CD14-positive monocyte (primary cell): Measurements from ENCODE around the gene SDR39U1. TPM values are rescaled to one million over a fixed set of nuclear protein-coding genes. Genes with fewer than 3 reads are reported as not detected.

Experiments
- DNase-seq, 3 donors: peaks; one replicate each; pipeline ENCODE4 v3.0.0-alpha.2; 2011 to 2022
- H2AFZ ChIP-seq: 2 replicates; pipeline ENCODE4 v1.6.0; 2012; ENCODE audit warnings: mild to moderate bottlenecking, low read depth, low read length, inconsistent platforms; ENCODE audit not compliant: insufficient read depth, poor library complexity, severe bottlenecking
- H3K27ac ChIP-seq, 2 donors: 1 replicate in 1 of 2; 2 replicates in 1 of 2; pipeline ENCODE4 v1.5.1; 2012 to 2013; ENCODE audit warnings: low read length in 2 of 2, control low read depth in 1 of 2, inconsistent platforms in 1 of 2, low read depth in 1 of 2, mild to moderate bottlenecking in 1 of 2
- H3K27me3 ChIP-seq, 2 donors: one replicate each; pipeline versions ENCODE4 v1.6.0 to v1.6.1; 2011 to 2013; ENCODE audit warnings: low read length in 2 of 2; ENCODE audit not compliant: control insufficient read depth in 2 of 2, insufficient read depth in 2 of 2
- H3K36me3 ChIP-seq, 2 donors: replicated peaks in 1 of 2; 1 replicate in 1 of 2; 2 replicates in 1 of 2; pipeline versions ENCODE4 v1.5.1 to v1.6.1; 2012 to 2013; ENCODE audit warnings: low read length in 2 of 2, control low read depth in 1 of 2, inconsistent platforms in 1 of 2, mild to moderate bottlenecking in 1 of 2; ENCODE audit not compliant: insufficient read depth in 2 of 2, control insufficient read depth in 1 of 2
- H3K4me1 ChIP-seq, 2 donors: 1 replicate in 1 of 2; 2 replicates in 1 of 2; pipeline versions ENCODE4 v1.5.1 to v1.6.1; 2012 to 2013; ENCODE audit warnings: low read length in 2 of 2, control low read depth in 1 of 2, inconsistent platforms in 1 of 2, mild to moderate bottlenecking in 1 of 2, moderate library complexity in 1 of 2; ENCODE audit not compliant: insufficient read depth in 2 of 2, control insufficient read depth in 1 of 2
- H3K4me2 ChIP-seq: replicated peaks from 2 replicates; pipeline ENCODE3; 2012; ENCODE audit warnings: low read length, moderate library complexity, mild to moderate bottlenecking; ENCODE audit not compliant: poor library complexity, severe bottlenecking; ENCODE audit errors: extremely low read depth
- H3K4me3 ChIP-seq, 3 experiments: fragments of 200-600 bp in 1 of 3; sonication (generic) in 1 of 3; replicated peaks in 1 of 3; 1 replicate in 2 of 3; 2 replicates in 1 of 3; pipeline ENCODE4 v1.5.1; 2011 to 2013; ENCODE audit warnings: low read length in 3 of 3, mild to moderate bottlenecking in 3 of 3, control low read depth in 2 of 3, low read depth in 2 of 3, inconsistent platforms in 1 of 3, moderate library complexity in 1 of 3
- H3K79me2 ChIP-seq: 2 replicates; pipeline ENCODE4 v1.6.0; 2012; ENCODE audit warnings: mild to moderate bottlenecking, control low read depth, inconsistent platforms, low read length, moderate library complexity; ENCODE audit not compliant: insufficient read depth
- H3K9ac ChIP-seq: 2 replicates; pipeline ENCODE4 v1.6.0; 2017; ENCODE audit warnings: low read length, mild to moderate bottlenecking; ENCODE audit not compliant: insufficient read depth, poor library complexity, severe bottlenecking
- H3K9me3 ChIP-seq, 2 donors: replicated peaks in 1 of 2; 1 replicate in 1 of 2; 2 replicates in 1 of 2; pipeline versions ENCODE4 v1.5.1 to v1.6.1; 2012 to 2013; ENCODE audit warnings: low read length in 2 of 2, control low read depth in 1 of 2; ENCODE audit not compliant: control insufficient read depth in 1 of 2, insufficient read depth in 1 of 2
- H4K20me1 ChIP-seq: 2 replicates; pipeline ENCODE4 v1.6.0; 2012; ENCODE audit warnings: mild to moderate bottlenecking, low read length, control low read depth, moderate library complexity; ENCODE audit not compliant: insufficient read depth
- H3K27ac Mint-ChIP-seq, 7 donors: one replicate each; pipeline ENCODE4 v1.8.0; 2020; ENCODE audit warnings: mild to moderate bottlenecking in 7 of 7, mixed read lengths in 7 of 7, moderate library complexity in 6 of 7, inconsistent platforms in 2 of 7
- H3K27me3 Mint-ChIP-seq, 3 donors: one replicate each; pipeline ENCODE4 v1.8.0; 2021 to 2022; ENCODE audit warnings: low read depth in 3 of 3, mild to moderate bottlenecking in 3 of 3, mixed read lengths in 3 of 3, moderate library complexity in 3 of 3, inconsistent platforms in 1 of 3
- H3K36me3 Mint-ChIP-seq, 2 donors: one replicate each; pipeline ENCODE4 v1.8.0; 2020; ENCODE audit warnings: mixed read lengths in 2 of 2, inconsistent platforms in 1 of 2, mild to moderate bottlenecking in 1 of 2
- H3K4me1 Mint-ChIP-seq: one replicate; pipeline ENCODE4 v1.8.0; 2020; ENCODE audit warnings: mild to moderate bottlenecking, mixed read lengths
- H3K4me3 Mint-ChIP-seq, 2 donors: one replicate each; pipeline ENCODE4 v1.8.0; 2020; ENCODE audit warnings: mild to moderate bottlenecking in 2 of 2, mixed read lengths in 2 of 2, moderate library complexity in 1 of 2
- H3K9me3 Mint-ChIP-seq, 7 donors: one replicate each; pipeline ENCODE4 v1.8.0; 2020 to 2022; ENCODE audit warnings: mixed read lengths in 7 of 7, mild to moderate bottlenecking in 6 of 7, moderate library complexity in 6 of 7, inconsistent platforms in 2 of 7
- CTCF ChIP-seq: fragments of 200-600 bp; IDR thresholded peaks from one replicate; pipeline ENCODE4 v1.8.0; 2022; ENCODE audit warnings: antibody characterized with exemption, mild to moderate bottlenecking
- WGBS: methylation state at CpG from one replicate; pipeline ENCODE4 v1.1.5; 2013; ENCODE audit warnings: missing lambda C conversion rate; ENCODE audit not compliant: insufficient coverage; 5-methylcytosine and 5-hydroxymethylcytosine counted together
- intact Hi-C, 2 donors: fragments of 100-400 bp; cut with micrococcal nuclease; formaldehyde crosslinking; loops; one replicate each; pipeline versions ENCODE4 v1.15.0 to v1.15.1; 2023
- polyA plus RNA-seq, 3 donors: library from polyadenylated mRNA; depleted of rRNA in 1 of 3; unstranded in 2 of 3; stranded (reverse) in 1 of 3; fragments of 300-500 nt in 2 of 3; fragments of >200 nt in 1 of 3; fragmentation: Illumina TruSeq in 2 of 3; gene quantifications; 1 replicate in 2 of 3; 2 replicates in 1 of 3; pipeline ENCODE4 v1.2.3, GENCODE V29; 2012 to 2021

SDR39U1 gene
- polyA plus RNA-seq, 3 donors, result 37.3 to 110 (median 39.2) TPM

GRCh38 chr14:24463884-24464785, 21.6 kb upstream of the SDR39U1 start:
- WGBS, result 100% methylated on average over 1 of the region's 4 CpGs

More at GRCh38 chr14:24463884-24464785, 21.6 kb upstream of the SDR39U1 start:
- no peaks in the 10 kb centered on the region for H3K27me3 ChIP-seq
- no peak overlapping the region for H3K27ac Mint-ChIP-seq
- H3K79me2 ChIP-seq, result no peaks in the 10 kb centered on the region
- H3K27me3 Mint-ChIP-seq, result peaks cover 0 to 4% (median 0%) of the 10 kb centered on the region in 3 donors
- H3K4me1 Mint-ChIP-seq, result no peaks in the 10 kb centered on the region
- no peak overlapping the region for H3K4me2 ChIP-seq
- H3K9ac ChIP-seq, result no peak overlapping the region
- DNase-seq, result no peak
- H3K36me3 Mint-ChIP-seq, result no peaks in the 10 kb centered on the region
- no peak overlapping the region for H3K4me3 Mint-ChIP-seq
- peaks cover 0 to 5% (median 0%) of the 10 kb centered on the region in 7 donors for H3K9me3 Mint-ChIP-seq
- H3K27ac ChIP-seq, result no peak overlapping the region
- H3K4me1 ChIP-seq, result no peaks in the 10 kb centered on the region
- H2AFZ ChIP-seq, result no peak overlapping the region
- no peak overlapping the region for H3K4me3 ChIP-seq
- intact Hi-C loops, result no loop called here
- H3K36me3 ChIP-seq, result no peaks in the 10 kb centered on the region
- no peaks in the 10 kb centered on the region for H3K9me3 ChIP-seq
- TF ChIP-seq CTCF, result no peak
- no peaks in the 10 kb centered on the region for H4K20me1 ChIP-seq
